ENCODE results near the gene CPED1. TPM values are rescaled to one million over a fixed set of nuclear protein-coding genes. Genes with fewer than 3 reads are reported as not detected.

Gene CPED1
- total RNA-seq, 2 experiments from 2014 or later: not detected

GRCh38 chr7:121195010-121195409 is 206.5 kb downstream of the CPED1 start:
- no peaks in the 10 kb centered on the region for H3K9me3 ChIP-seq (ENCODE audit: low read length)
- intact Hi-C loops (cut with micrococcal nuclease; ENCODE audit: unreplicated experiment): no loop called here
- ChIA-PET CTCF (ENCODE audit: unreplicated experiment) (no interaction called here), POLR2A (interaction anchor here (0.6 to 0.7 kb wide), 2 partner anchors 31 to 260 kb away, joined by 3 read pairs; no protein-coding TSS in a partner anchor)
- H3K36me3 ChIP-seq (ENCODE audit: insufficient read depth, low read length): no peaks in the 10 kb centered on the region
- no peak overlapping the region for H3K27ac ChIP-seq (ENCODE audit: low read depth, low read length, poor library complexity, severe bottlenecking)
- BruUV-seq (replicated peaks): no TSS peak
- H3K79me2 ChIP-seq (ENCODE audit: insufficient read depth, low read depth, low read length): no peaks in the 10 kb centered on the region
- H3K4me3 ChIP-seq (ENCODE audit: low read depth, low read length, poor library complexity, severe bottlenecking): no peak overlapping the region
- peak overlapping the region; percentile 17; the same call in 1 of the 2 replicates for H2AFZ ChIP-seq (ENCODE audit: low read length)
- H4K20me1 ChIP-seq (ENCODE audit: insufficient read depth, low read length): no peaks in the 10 kb centered on the region
- no peaks in the 10 kb centered on the region for H3K9me2 ChIP-seq (ENCODE audit: insufficient read depth, low read length)
- H3K4me2 ChIP-seq (ENCODE audit: low read length): no peak overlapping the region
- TF ChIP-seq EZH2phosphoT487 (IDR thresholded peaks at IDR 0.05; ENCODE audit: borderline replicate concordance, low read depth, low read length) (no peak), CTCF (conservative IDR thresholded peaks at IDR 0.05; ENCODE audit: low read length) (no peak)
- H3K4me1 ChIP-seq (ENCODE audit: insufficient read depth, low read length, poor library complexity, severe bottlenecking): no peaks in the 10 kb centered on the region
- no peak for DNase-seq (ENCODE audit: low spot score)

GRCh38 chr7:121195874-121196273 is 207.4 kb downstream of the CPED1 start:
- H2AFZ ChIP-seq (ENCODE audit: low read length): no peak overlapping the region; the same call in 1 of the 2 replicates
- intact Hi-C loops (cut with micrococcal nuclease; ENCODE audit: unreplicated experiment): no loop called here
- BruUV-seq (replicated peaks): no TSS peak
- no peak overlapping the region for H3K27ac ChIP-seq (ENCODE audit: low read depth, low read length, poor library complexity, severe bottlenecking)
- no peaks in the 10 kb centered on the region for H3K79me2 ChIP-seq (ENCODE audit: insufficient read depth, low read depth, low read length)
- H3K36me3 ChIP-seq (ENCODE audit: insufficient read depth, low read length): no peaks in the 10 kb centered on the region
- H3K4me1 ChIP-seq (ENCODE audit: insufficient read depth, low read length, poor library complexity, severe bottlenecking): no peaks in the 10 kb centered on the region
- H3K4me2 ChIP-seq (ENCODE audit: low read length): no peak overlapping the region
- no peaks in the 10 kb centered on the region for H4K20me1 ChIP-seq (ENCODE audit: insufficient read depth, low read length)
- no peak for DNase-seq (ENCODE audit: low spot score)
- TF ChIP-seq EZH2phosphoT487 (IDR thresholded peaks at IDR 0.05; ENCODE audit: borderline replicate concordance, low read depth, low read length) (no peak), CTCF (conservative IDR thresholded peaks at IDR 0.05; ENCODE audit: low read length) (no peak)
- H3K9me3 ChIP-seq (ENCODE audit: low read length): no peaks in the 10 kb centered on the region
- H3K9me2 ChIP-seq (ENCODE audit: insufficient read depth, low read length): no peaks in the 10 kb centered on the region
- POLR2A ChIA-PET: interaction anchor here (0.6 to 1.6 kb wide), 4 partner anchors 10 to 907 kb away, joined by 3 to 10 read pairs (median 3); no protein-coding TSS in a partner anchor
- CTCF ChIA-PET (ENCODE audit: unreplicated experiment): no interaction called here
- no peak overlapping the region for H3K4me3 ChIP-seq (ENCODE audit: low read depth, low read length, poor library complexity, severe bottlenecking)

GRCh38 chr7:121196286-121196685 is 207.8 kb downstream of the CPED1 start:
- intact Hi-C loops (cut with micrococcal nuclease; ENCODE audit: unreplicated experiment): no loop called here
- TF ChIP-seq CTCF (conservative IDR thresholded peaks at IDR 0.05; ENCODE audit: low read length): no peak
- no peak for TF ChIP-seq EZH2phosphoT487 (IDR thresholded peaks at IDR 0.05; ENCODE audit: borderline replicate concordance, low read depth, low read length)
- POLR2A ChIA-PET: interaction anchor here (0.6 to 1.6 kb wide), 11 partner anchors 9 to 907 kb away, joined by 3 to 12 read pairs (median 4); no protein-coding TSS in a partner anchor

More at GRCh38 chr7:121196286-121196685, 207.8 kb downstream of the CPED1 start:
- Histone ChIP-seq H3K4me2 (ENCODE audit: low read length) (no peak overlapping the region), H3K4me1 (ENCODE audit: insufficient read depth, low read length, poor library complexity, severe bottlenecking) (peaks cover 3% of the 10 kb centered on the region), H3K27ac (ENCODE audit: low read depth, low read length, poor library complexity, severe bottlenecking) (no peak overlapping the region), H4K20me1 (ENCODE audit: insufficient read depth, low read length) (no peaks in the 10 kb centered on the region), H3K36me3 (ENCODE audit: insufficient read depth, low read length) (no peaks in the 10 kb centered on the region), H3K79me2 (ENCODE audit: insufficient read depth, low read depth, low read length) (no peaks in the 10 kb centered on the region), H3K9me2 (ENCODE audit: insufficient read depth, low read length) (no peaks in the 10 kb centered on the region), H2AFZ (ENCODE audit: low read length) (no peak overlapping the region; the same call in 1 of the 2 replicates), H3K4me3 (ENCODE audit: low read depth, low read length, poor library complexity, severe bottlenecking) (no peak overlapping the region), H3K9me3 (ENCODE audit: low read length) (no peaks in the 10 kb centered on the region)
- no TSS peak for BruUV-seq (replicated peaks)
- DNase-seq (ENCODE audit: low spot score): no peak
- CTCF ChIA-PET (ENCODE audit: unreplicated experiment): no interaction called here

Data from OCI-LY7 (cell line).